ENCODE results near the gene PLPPR4.
"Not testable (repeated sequence)": the region's sequence is repeated elsewhere in the genome, so short reads cannot be mapped to it uniquely, and the experiment has no call there.

PLPPR4 gene, protein sequence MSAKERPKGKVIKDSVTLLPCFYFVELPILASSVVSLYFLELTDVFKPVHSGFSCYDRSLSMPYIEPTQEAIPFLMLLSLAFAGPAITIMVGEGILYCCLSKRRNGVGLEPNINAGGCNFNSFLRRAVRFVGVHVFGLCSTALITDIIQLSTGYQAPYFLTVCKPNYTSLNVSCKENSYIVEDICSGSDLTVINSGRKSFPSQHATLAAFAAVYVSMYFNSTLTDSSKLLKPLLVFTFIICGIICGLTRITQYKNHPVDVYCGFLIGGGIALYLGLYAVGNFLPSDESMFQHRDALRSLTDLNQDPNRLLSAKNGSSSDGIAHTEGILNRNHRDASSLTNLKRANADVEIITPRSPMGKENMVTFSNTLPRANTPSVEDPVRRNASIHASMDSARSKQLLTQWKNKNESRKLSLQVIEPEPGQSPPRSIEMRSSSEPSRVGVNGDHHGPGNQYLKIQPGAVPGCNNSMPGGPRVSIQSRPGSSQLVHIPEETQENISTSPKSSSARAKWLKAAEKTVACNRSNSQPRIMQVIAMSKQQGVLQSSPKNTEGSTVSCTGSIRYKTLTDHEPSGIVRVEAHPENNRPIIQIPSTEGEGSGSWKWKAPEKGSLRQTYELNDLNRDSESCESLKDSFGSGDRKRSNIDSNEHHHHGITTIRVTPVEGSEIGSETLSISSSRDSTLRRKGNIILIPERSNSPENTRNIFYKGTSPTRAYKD

DNA sequence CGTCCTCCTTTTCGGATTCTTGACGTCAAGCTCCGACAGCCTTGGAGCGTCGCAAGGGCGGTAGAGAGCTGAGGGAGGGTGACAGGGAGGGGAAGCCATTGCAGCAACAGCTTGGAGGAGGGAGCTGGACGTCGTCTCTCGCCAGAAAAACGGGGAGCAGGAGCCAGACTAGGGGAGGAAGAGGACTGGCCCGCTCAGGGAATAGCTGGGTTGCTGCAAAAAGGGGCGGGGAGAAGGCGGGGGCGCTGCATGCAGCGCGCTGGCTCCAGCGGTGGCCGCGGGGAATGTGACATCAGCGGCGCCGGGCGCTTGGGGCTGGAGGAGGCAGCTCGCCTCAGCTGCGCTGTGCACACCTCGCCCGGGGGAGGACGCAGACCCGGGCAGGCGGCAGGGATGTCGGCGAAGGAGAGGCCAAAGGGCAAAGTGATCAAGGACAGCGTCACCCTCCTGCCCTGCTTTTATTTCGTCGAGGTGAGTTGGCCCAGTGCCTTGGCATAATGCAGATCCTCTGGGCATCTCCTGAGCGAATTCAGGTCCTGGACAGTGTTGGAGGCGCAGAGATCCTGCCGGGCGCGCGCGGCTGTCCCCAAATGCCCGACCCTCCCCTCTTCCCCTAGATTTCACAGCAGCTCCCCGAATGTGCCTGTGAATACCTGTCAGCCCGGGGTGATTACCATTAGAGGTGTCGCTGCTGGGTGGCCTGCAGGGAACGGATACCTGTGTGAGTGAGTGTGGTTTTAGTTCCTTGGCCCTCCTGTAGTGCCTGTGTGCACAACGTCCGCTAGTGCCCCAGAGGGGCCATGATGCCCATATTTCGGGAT lies at the start of gene PLPPR4:
Gene PLPPR4 (plus strand): TSS at position 292 of the 821 bp plus-strand sequence. CDS start 102 bp downstream, at position 394.
- no peak for DNase-seq (ENCODE audit: low read depth in 2 of 2)

GRCh38 chr1:99216956-99217355 lies 47.3 kb upstream of the PLPPR4 start:
- DNase-seq (ENCODE audit: low read depth in 2 of 2), result no peak

GRCh38 chr1:99217599-99217998 lies 46.7 kb upstream of the PLPPR4 start:
- no peak for DNase-seq (ENCODE audit: low read depth in 2 of 2)

- no peak for DNase-seq (ENCODE audit: low read depth in 2 of 2)
These were observed 45.7 kb upstream of the PLPPR4 start for GRCh38 chr1:99218572-99218971.

DNA sequence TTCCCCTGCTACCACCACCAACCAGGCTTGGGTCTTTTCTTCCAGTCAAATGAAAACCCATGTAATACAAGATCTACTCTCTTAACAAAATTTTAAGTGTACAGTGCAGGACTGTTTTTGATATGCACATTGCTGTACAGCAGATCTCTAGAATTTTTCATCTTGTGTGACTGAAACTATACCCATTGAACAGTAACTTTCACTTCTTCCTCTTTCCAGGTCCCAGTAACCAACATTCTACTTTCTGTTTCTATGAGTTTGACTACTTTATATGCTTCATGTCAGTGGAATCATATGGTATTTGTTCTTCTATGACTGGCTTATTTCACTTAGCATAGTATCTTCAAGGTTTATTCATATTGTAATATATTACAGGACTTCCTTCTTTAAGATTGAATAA lies 45.3 kb upstream of the PLPPR4 start:
- no peak for DNase-seq (ENCODE audit: low read depth in 2 of 2)

DNA sequence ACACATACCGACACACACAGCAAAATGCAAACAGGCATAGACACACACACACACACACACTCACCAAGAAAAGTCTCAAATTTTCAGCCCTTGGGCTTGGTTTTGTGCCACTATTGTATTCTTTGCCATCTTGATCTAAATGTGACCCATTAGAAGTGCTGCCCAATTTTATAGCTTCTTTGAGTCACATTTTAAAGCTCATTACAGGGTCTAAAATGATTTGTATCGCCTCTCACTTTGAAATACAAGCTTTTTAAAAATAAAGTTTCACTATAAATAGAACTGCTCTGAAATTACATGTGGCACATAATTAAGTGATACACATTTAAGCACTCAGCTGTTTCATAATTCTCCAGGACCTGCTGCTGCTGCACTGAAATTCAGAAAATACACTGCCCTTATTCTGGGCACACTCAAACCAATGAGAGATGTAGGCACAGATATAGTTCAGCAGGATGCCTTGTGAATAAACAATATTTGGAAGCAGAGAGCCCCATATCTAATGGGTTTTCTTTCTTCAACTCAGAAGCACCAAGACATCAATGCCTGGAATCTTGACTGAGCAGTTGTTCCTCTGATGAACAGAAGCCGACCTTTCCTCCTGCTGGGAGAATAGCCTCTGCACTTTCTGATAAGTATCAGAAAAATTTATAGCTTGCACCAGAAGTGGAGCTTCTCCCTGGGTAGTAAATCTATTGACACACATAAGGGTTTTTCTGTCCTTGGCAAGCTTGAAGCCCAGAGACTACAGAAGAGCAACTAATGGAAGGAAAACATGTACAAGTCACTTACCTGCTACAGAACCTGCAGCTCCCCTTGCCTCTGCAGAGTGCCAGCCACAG lies 37.0 kb upstream of the PLPPR4 start:
- no peak for DNase-seq (ENCODE audit: low read depth in 2 of 2)

- DNase-seq (ENCODE audit: low read depth in 2 of 2), result no peak
These were observed 36.1 kb upstream of the PLPPR4 start for GRCh38 chr1:99228153-99228552.

- no peak for DNase-seq (ENCODE audit: low read depth in 2 of 2)
These were observed 35.2 kb upstream of the PLPPR4 start for GRCh38 chr1:99229122-99229521.

GRCh38 chr1:99230695-99231094 lies 33.6 kb upstream of the PLPPR4 start:
- DNase-seq (ENCODE audit: low read depth in 2 of 2), result no peak

DNA sequence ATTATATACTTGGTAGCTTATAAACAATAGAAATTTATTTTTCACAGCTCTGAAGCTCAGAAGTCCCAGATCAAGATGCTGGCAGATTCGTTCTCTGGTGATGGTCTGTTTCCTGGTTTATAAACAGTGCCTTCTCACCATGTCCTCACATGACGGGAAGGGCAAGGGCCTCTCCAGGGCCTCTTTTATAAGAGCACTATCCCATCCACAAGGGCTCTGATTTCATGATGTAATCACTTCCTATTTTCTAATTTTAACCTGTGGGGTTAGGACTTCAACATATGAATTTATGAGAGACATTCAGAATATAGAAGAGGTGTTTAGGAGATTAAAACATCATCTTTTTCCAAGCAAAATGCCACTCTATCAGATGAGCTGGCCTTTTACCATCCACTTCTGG lies 32.1 kb upstream of the PLPPR4 start:
- no peak for DNase-seq (ENCODE audit: low read depth in 2 of 2)

GRCh38 chr1:99233446-99233845 lies 30.8 kb upstream of the PLPPR4 start:
- no peak for DNase-seq (ENCODE audit: low read depth in 2 of 2)

- no peak for DNase-seq (ENCODE audit: low read depth in 2 of 2)
These were observed 27.5 kb upstream of the PLPPR4 start for GRCh38 chr1:99236756-99237155.

GRCh38 chr1:99239690-99240089 lies 24.6 kb upstream of the PLPPR4 start:
- DNase-seq (ENCODE audit: low read depth in 2 of 2), result no peak

GRCh38 chr1:99240621-99241020 lies 23.7 kb upstream of the PLPPR4 start:
- DNase-seq (ENCODE audit: low read depth in 2 of 2), result no peak

DNA sequence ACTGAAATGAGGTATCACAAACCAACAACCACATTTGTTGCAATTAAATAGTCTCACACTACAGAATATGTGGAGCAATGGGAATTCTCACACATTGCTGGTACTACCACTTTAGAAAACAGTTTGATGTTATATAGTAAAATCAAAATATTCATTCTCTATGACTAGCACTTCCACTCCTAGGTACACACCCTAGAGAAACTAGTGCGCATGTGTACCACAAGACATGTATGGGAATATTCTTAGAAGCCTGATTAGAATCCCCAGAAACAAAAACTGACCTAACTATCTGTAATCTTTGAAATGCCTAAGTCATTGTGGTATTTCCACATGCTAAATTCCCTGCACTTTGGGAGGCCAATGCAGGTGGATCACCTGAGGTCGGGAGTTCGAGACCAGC lies 18.1 kb upstream of the PLPPR4 start:
- DNase-seq (ENCODE audit: low read depth in 2 of 2), result no peak

DNA sequence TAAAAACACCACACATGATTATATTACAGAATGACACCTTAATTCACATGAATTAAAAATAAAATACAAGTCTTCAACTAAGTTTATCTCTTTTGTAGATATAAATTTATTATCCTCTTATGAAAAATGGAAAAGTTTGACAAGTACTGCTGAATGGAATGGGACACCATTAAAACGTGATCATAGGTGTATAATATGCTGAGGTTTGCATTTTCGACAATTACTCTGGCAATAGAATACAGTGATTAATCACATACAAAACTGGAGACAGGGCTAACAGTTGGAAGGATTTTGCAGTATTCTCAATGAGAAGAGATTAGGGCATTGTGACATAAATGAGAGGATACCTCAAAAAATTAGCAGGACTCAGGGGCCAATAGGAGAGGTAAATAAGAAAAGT lies 17.1 kb upstream of the PLPPR4 start:
- no peak for DNase-seq (ENCODE audit: low read depth in 2 of 2)

DNA sequence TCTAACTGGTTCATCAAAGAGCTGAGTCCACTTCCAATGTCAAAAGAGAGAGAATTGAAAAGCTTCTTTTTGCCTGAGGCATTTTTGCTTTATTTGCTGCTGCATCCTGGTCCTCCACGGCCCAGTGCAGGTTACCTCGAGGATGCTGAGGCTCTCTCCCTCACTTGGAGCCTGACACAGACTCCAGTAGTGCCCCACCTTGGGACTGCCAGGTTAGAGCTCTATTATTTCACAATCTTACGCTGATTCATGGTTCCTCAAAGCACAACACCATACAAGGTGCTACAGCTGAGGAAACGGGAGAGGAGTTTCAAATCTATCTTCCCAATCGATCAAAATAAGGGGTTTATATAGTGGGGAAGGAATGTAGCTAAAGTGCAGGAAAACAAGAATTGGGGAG lies 13.6 kb upstream of the PLPPR4 start:
- no peak for DNase-seq (ENCODE audit: low read depth in 2 of 2)

- DNase-seq (ENCODE audit: low read depth in 2 of 2), result no peak
These were observed 13.0 kb upstream of the PLPPR4 start for GRCh38 chr1:99251308-99251707.

DNA sequence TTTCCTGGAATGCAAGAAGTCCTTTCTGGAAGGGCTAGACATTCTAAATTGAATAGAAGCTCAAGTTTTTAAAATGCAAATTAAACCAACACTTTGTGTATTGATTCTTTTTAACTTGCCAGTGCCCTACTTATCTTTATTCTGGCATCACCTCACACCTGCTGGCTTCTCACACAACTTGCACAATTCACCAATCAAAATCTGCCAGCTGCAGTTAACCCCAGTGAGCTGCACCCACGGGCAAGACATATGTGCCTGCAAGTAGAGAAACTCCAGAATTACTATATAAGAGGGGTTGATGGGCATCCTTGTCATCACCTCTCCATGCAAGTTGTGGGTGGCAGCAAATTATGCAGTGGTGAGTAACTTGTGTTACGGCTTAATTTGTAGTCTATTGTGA lies 11.7 kb upstream of the PLPPR4 start:
- DNase-seq (ENCODE audit: low read depth in 2 of 2), result no peak

- not testable (repeated sequence) for DNase-seq (ENCODE audit: low read depth in 2 of 2)
These were observed 3.9 kb upstream of the PLPPR4 start for GRCh38 chr1:99260402-99260801.

- DNase-seq (ENCODE audit: low read depth in 2 of 2), result no peak
These were observed 832 bp downstream of the PLPPR4 start for GRCh38 chr1:99265124-99265523.

Measured in fibroblast of skin of left biceps (primary cell).